Measurements from ENCODE around the gene PCNX2. TPM values are rescaled to one million over a fixed set of nuclear protein-coding genes. Genes with fewer than 3 reads are reported as not detected.
A peak's percentile ranks its signal among the peaks of the same experiment; 100 is the strongest.

The PCNX2 gene
- total and polyA plus RNA-seq, 2 of the 8 experiments (the other 6 are each of a cell fraction or from before 2014, with no cell fraction given) = 46.1 to 57.6 TPM

DNA sequence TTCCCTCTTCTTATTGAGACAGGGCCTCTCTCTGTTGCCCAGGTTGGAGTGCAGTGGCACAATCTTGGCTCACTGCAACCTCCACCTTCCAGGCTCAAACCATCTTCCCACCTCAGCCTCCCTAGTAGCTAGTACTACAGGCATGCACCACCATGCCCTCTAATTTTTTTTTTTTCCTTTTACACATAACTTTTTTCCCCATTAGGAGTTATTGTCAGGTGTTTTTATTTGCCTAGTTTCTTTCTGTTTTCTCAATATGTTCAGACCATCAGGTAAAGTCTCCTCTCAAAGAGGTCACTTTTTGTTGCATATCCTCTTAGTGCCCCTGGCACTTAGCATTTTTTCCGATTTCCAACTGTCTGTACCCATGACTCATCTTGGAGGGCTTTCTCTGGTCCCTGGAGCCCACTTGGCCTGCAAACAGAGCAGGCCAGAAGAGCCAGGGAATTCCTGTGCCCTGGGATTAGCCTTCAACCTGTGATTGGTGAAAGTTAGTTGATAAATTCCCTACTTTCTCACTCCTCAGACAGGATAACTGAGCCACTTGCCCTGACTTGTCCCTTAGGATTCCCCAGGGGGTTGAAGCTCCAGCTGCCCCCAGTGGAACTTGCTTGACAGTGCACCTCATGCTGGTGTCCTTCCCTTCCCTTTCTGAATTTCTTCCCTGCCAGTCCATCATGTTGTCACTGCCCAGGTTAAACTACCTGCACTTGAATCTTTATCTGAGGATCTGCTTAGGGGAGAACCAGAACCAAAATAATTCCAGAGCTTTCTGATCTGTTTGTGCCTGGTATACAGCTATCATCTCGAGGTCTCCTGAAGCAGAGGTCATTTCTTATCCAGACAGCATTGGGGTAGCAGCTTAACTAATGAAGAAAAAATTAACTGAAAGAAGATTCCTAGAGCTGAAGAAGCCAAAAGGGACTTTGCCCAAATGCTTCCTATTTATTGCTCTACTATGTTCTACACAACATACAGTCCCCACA, 342.7 kb downstream of the PCNX2 start:
- H4K5ac ChIP-seq (ENCODE audit: insufficient read length, low read depth, low read length) = peak overlapping the region; percentile 78
- no peak overlapping the region for H2BK15ac ChIP-seq (ENCODE audit: low read length)
- peaks cover 0 to under 1% of the 10 kb centered on the region in 2 experiments; a peak in 1 of 4 replicates for H3K9me3 ChIP-seq (ENCODE audit: insufficient read depth in 2 of 2, low read depth in 1 of 2, low read length in 1 of 2)
- WGBS, 2 experiments (ENCODE audit: extremely low coverage in 1 of 2, insufficient coverage in 1 of 2, insufficient read length in 1 of 2, insufficient replicate concordance in 2 of 2, low coverage in 1 of 2, low lambda C conversion rate in 2 of 2, missing lambda C conversion rate in 1 of 2) = 63% methylated on average over 2 of the region's 2 CpGs; no CpG with 5 or more reads in 1 of the 2 experiments
- FAIRE-seq (peak; percentile 90), DNase-seq (ENCODE audit: low read depth in 1 of 2, low spot score in 2 of 2) (peak; percentile 61)
- H4K91ac ChIP-seq (replicated peaks; ENCODE audit: insufficient read length, low read length) = peak overlapping the region; percentile 49
- peaks cover 5% of the 10 kb centered on the region for H3K23me2 ChIP-seq (ENCODE audit: low read depth, low read length)
- H3K27me3 ChIP-seq (replicated peaks in 1 of 4; ENCODE audit: control insufficient read depth in 3 of 4, extremely low read depth in 1 of 4, insufficient read depth in 3 of 4, low read length in 3 of 4) = no peaks in the 10 kb centered on the region
- no peak overlapping the region for H3K23ac ChIP-seq (ENCODE audit: insufficient read length)
- no peak overlapping the region for H2AK5ac ChIP-seq (ENCODE audit: low read depth, low read length)
- H3K4me2 ChIP-seq (ENCODE audit: insufficient read depth in 1 of 2, low read depth in 2 of 2, low read length in 2 of 2) = peak overlapping the region; percentile 27 to 41; a peak in 3 of 4 replicates
- H3K4ac ChIP-seq (replicated peaks; ENCODE audit: insufficient read length, low read depth, low read length) = no peak overlapping the region
- peak overlapping the region in 1 of 4 experiments; percentile 94; a peak in 2 of 8 replicates for H3K4me3 ChIP-seq (ENCODE audit: extremely low read depth in 1 of 4, insufficient read depth in 2 of 4, low read depth in 3 of 4, low read length in 4 of 4)
- peak overlapping the region; percentile 42 for H3K56ac ChIP-seq (replicated peaks; ENCODE audit: insufficient read length, low read depth, low read length)
- ChIA-PET POLR2A (ENCODE audit: partially characterized antibody) (interaction anchor here (0.6 to 1.6 kb wide), 3 partner anchors 16 to 78 kb away, joined by 3 read pairs; no protein-coding TSS in a partner anchor), CTCF (ENCODE audit: partially characterized antibody) (interaction anchor here (0.7 to 2.7 kb wide), 26 partner anchors 12 to 735 kb away, joined by 3 to 16 read pairs (median 3); no protein-coding TSS in a partner anchor)
- no peak overlapping the region for H3K9ac ChIP-seq (replicated peaks in 1 of 4; ENCODE audit: extremely low read depth in 1 of 4, low read depth in 3 of 4, low read length in 3 of 4)
- no peak overlapping the region for H2BK12ac ChIP-seq (ENCODE audit: low read depth, low read length)
- no peak overlapping the region for H2AFZ ChIP-seq (ENCODE audit: low read length)
- peak overlapping the region; percentile 28; the same call in 1 of the 2 replicates for H3K27ac ChIP-seq (ENCODE audit: low read depth, low read length)
- peaks cover 0 to 20% (median 9%) of the 10 kb centered on the region in 4 experiments; a peak in 6 of 8 replicates for H3K36me3 ChIP-seq (ENCODE audit: control insufficient read depth in 2 of 4, insufficient read depth in 4 of 4, low read length in 3 of 4)
- no peak overlapping the region for H3K14ac ChIP-seq (ENCODE audit: insufficient read length)
- H3K18ac ChIP-seq (ENCODE audit: extremely low read depth, low read length) = 0 out of 2 replicates have a peak overlapping the region, but pooled peaks have one; percentile 42
- peaks cover 5 to 60% of the 10 kb centered on the region in 2 experiments; a peak in 3 of 4 replicates for H3K79me2 ChIP-seq (ENCODE audit: control insufficient read depth in 1 of 2, insufficient read depth in 2 of 2, low read length in 2 of 2)
- no peak overlapping the region for H4K8ac ChIP-seq (ENCODE audit: extremely low read depth, insufficient read depth, low read length)
- H2BK5ac ChIP-seq (ENCODE audit: low read depth, low read length) = peak overlapping the region; percentile 78; the same call in 1 of the 2 replicates
- no peaks in the 10 kb centered on the region; the same call in 1 of the 2 replicates for H3K79me1 ChIP-seq (ENCODE audit: low read depth, low read length)
- H2BK20ac ChIP-seq (ENCODE audit: low read length) = no peak overlapping the region
- peaks cover 1 to 3% of the 10 kb centered on the region in 2 experiments for H4K20me1 ChIP-seq (replicated peaks in 1 of 2; ENCODE audit: control insufficient read depth in 1 of 2, insufficient read depth in 2 of 2, low read length in 2 of 2)
- peaks cover 2 to 20% (median 10%) of the 10 kb centered on the region in 4 experiments; a peak in 5 of 7 replicates for H3K4me1 ChIP-seq (replicated peaks in 1 of 4; ENCODE audit: control insufficient read depth in 3 of 4, insufficient read depth in 4 of 4, low read length in 3 of 4)
- H2BK120ac ChIP-seq (replicated peaks; ENCODE audit: low read depth, low read length) = peak overlapping the region; percentile 77
- TF ChIP-seq TAF7 (optimal IDR thresholded peaks at IDR 0.05; ENCODE audit: borderline replicate concordance, low read depth, low read length) (no peak), RBBP5 (IDR thresholded peaks at IDR 0.05; ENCODE audit: borderline replicate concordance, low read depth, low read length) (no peak), KDM1A (IDR thresholded peaks at IDR 0.05; ENCODE audit: borderline replicate concordance, low read length) (peak; percentile 35; the same call in 1 of the 2 replicates), ATF2 (IDR thresholded peaks at IDR 0.05; ENCODE audit: low read length) (no peak), FOSL1 (IDR thresholded peaks at IDR 0.05; ENCODE audit: insufficient read depth, low read depth, low read length) (no peak), CEBPB (IDR thresholded peaks at IDR 0.05; ENCODE audit: low read depth, low read length) (no peak)
